Activated naive CD4-positive, alpha-beta T cell treated with anti-CD3 and anti-CD28 coated beads, Interleukin-2, amount 50 U/mL, for 72 hours (primary cell): ENCODE measurements around the gene GALNT2. TPM values are rescaled to one million over a fixed set of nuclear protein-coding genes. Genes with fewer than 3 reads are reported as not detected.
A peak's percentile ranks its signal among the peaks of the same experiment; 100 is the strongest.

Source experiments
- ATAC-seq, 2 donors: fragments of 150-1000 bp; cut with Tn5 transposase; 2 replicates each; pipeline ENCODE4 v1.10.0; 2021; ENCODE audit warnings: mild to moderate bottlenecking in 2 of 2, moderate library complexity in 2 of 2
- DNase-seq, 2 donors: peaks; one replicate each; pipeline ENCODE4 v3.0.0; 2021 to 2022; ENCODE audit warnings: low spot score in 2 of 2
- H3K27ac Mint-ChIP-seq, 2 donors: one replicate each; pipeline ENCODE4 v1.8.0; 2022; ENCODE audit warnings: mild to moderate bottlenecking in 2 of 2, mixed read lengths in 2 of 2
- H3K36me3 Mint-ChIP-seq, 2 donors: one replicate each; pipeline ENCODE4 v1.8.0; 2022; ENCODE audit warnings: mixed read lengths in 2 of 2
- H3K9me3 Mint-ChIP-seq, 2 donors: one replicate each; pipeline ENCODE4 v1.8.0; 2022; ENCODE audit warnings: mixed read lengths in 2 of 2
- total RNA-seq, 2 donors: library from RNA; stranded (reverse); gene quantifications; one replicate each; pipeline ENCODE4 v1.2.3, GENCODE V29; 2022

Gene GALNT2
- total RNA-seq, 2 donors from 2014 or later: 58.9 to 88.0 TPM

GRCh38 chr1:230124186-230125128 is 57.4 kb downstream of the GALNT2 start:
- H3K9me3 Mint-ChIP-seq: no peaks in the 10 kb centered on the region
- peak overlapping the region; percentile 71 to 87 for H3K27ac Mint-ChIP-seq
- H3K36me3 Mint-ChIP-seq: peaks cover 0 to 15% of the 10 kb centered on the region in 2 donors
- DNase-seq (no peak), ATAC-seq (no peak)

- Mint-ChIP-seq H3K27ac (no peak overlapping the region), H3K9me3 (no peaks in the 10 kb centered on the region), H3K36me3 (peaks cover 0 to 18% of the 10 kb centered on the region in 2 donors)
- ATAC-seq (no peak), DNase-seq (no peak)
Measured at GRCh38 chr1:230125141-230125540, 58.1 kb downstream of the GALNT2 start.

DNA sequence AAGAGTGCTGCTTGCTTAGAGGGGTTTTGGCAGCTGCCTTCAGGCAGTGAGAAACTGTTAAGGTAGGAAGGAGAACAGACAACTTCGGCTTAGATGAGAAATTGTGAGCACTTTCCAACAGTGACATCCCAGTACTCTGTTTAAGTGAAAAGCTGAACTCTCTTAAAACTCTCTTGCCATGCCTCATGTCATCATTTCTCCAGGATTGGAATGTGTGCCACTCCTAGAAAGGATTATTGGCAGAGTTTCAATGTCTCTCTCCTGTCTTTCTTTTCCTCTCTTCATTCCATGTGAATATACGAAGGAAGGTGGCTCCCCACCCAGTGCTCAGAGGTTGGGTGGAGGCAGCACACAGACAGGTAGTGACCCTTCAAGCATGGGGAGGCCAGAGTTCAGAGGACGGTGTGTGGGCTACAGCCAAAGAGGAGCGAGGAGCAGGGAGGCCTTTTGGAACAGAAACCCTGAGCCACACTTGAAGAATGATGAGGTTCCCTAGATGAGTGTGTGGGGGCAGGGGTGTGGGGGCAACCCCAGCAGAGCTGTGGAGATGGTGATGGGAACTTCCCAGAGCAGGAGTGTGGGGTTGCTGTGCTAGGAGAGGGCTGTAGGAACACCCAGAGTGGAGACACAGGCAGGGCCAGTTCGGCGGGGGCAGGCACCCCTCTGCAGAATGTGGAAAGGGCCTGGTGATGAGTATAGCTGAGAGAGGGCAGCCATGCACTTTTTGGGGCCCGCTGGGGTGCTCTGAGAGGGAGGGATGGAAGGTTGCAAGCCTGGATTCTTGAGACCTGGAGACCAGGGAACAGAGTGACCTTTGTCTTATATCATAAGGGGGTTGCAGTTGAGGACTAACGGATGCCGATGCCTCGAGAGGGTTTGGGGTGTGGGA is 58.8 kb downstream of the GALNT2 start:
- DNase-seq: peak; percentile 32 to 65
- Mint-ChIP-seq H3K36me3 (peaks cover 0 to 13% of the 10 kb centered on the region in 2 donors), H3K9me3 (no peaks in the 10 kb centered on the region), H3K27ac (peak overlapping the region; percentile 57 to 86)
- peak; percentile 47 to 73 for ATAC-seq

- peak in 1 of 2 donors; percentile 11 for ATAC-seq
- Mint-ChIP-seq H3K27ac (peak overlapping the region; percentile 57 to 86), H3K9me3 (no peaks in the 10 kb centered on the region), H3K36me3 (peaks cover 0 to 6% of the 10 kb centered on the region in 2 donors)
- no peak for DNase-seq
Measured at GRCh38 chr1:230126529-230127104, 59.6 kb downstream of the GALNT2 start.

DNA sequence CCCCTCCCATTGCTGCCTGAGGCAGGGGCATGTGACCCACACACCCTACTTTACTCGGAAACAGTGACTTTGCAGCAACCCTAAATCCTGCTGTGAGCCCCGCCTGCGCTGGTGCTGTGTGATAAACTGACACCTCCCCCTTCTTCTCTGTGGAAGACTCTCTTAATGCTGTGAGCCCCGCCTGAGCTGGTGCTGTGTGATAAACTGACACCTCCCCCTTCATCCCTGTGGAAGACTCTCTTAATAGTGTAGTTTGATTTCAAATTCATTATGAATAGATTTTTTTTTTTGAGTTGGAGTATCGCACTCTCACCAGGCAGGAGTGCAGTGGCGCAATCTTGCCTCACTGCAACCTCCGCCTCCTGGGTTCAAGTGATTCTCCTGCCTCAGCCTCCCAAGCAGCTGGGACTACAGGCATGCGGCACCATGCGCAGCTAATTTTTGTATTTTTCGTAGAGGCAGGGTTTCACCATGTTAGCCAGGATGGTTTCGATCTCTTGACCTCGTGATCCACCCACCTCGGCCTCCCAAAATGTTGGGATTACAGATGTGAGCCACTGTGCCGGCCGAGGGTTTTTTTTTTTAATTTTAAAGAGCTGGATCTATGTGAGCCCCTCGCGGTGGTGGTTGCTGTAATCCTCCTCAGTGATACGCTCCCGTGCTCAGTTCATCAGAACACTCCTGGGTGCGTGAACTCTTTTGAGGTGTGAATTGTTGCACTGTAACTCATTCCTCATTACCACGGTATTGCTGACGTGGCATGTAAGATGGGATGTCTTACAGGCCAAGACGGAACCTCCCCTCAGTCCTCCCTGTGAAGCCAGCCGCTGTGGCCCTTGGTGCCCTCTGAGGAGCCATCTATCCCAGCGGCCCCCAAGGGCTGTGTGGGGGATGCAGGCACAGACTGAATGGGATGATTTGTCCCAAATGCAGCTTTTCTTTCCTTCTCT is 60.3 kb downstream of the GALNT2 start:
- Mint-ChIP-seq H3K9me3 (no peaks in the 10 kb centered on the region), H3K36me3 (peaks cover 0 to 6% of the 10 kb centered on the region in 2 donors), H3K27ac (peak overlapping the region; percentile 57 to 86)
- ATAC-seq (peak; percentile 67 to 77), DNase-seq (peak; percentile 61 to 65)

- peaks cover 0 to 6% of the 10 kb centered on the region in 2 donors for H3K36me3 Mint-ChIP-seq
- H3K27ac Mint-ChIP-seq: no peak overlapping the region
- no peak for ATAC-seq
- H3K9me3 Mint-ChIP-seq: no peaks in the 10 kb centered on the region
- no peak for DNase-seq
Measured at GRCh38 chr1:230128569-230129285, 61.7 kb downstream of the GALNT2 start.

DNA sequence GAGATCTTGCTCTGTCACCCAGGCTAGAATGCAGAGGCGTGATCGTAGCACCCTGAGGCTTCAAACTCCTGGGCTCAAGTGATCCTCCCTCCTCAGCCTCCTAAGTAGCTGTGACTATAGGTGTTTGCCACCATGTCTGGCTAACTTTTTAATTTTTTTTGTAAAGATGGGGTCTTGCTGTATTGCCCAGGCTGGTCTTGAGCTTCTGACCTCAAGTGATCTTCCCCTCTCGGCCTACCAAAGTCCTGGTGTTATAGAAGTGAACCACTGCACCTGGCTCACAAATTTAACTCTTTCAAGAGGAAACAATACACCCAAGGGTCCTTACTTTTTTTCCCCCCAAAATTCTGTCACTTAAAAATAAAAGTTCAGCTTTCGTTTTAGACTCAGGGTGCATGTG is 62.3 kb downstream of the GALNT2 start:
- H3K36me3 Mint-ChIP-seq: peaks cover 0 to 6% of the 10 kb centered on the region in 2 donors
- H3K9me3 Mint-ChIP-seq: no peaks in the 10 kb centered on the region
- no peak for ATAC-seq
- no peak for DNase-seq
- no peak overlapping the region for H3K27ac Mint-ChIP-seq

GRCh38 chr1:230130172-230130944 is 63.3 kb downstream of the GALNT2 start:
- DNase-seq: no peak
- ATAC-seq: no peak
- Mint-ChIP-seq H3K27ac (no peak overlapping the region), H3K36me3 (peaks cover 0 to 6% of the 10 kb centered on the region in 2 donors), H3K9me3 (no peaks in the 10 kb centered on the region)

DNA sequence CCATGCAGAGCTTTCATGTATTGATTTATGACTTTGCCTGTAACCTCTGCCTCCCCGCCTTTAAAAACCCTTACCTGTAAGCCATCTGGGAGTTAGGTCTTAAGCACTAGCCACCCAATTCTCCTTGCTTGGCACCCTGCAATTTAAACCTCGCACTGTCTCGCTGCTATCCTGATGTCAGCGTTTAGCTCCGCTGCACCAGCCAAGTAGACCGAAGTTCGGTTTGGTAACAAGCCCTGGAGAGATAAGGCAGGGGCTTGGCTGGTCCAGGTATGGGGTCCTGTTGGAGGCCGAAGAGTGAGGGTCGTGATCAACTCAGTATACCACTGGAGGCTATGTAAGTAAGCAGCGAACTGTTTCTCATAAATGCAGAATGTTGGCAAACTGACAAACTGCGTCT is 64.4 kb downstream of the GALNT2 start:
- no peaks in the 10 kb centered on the region for H3K9me3 Mint-ChIP-seq
- DNase-seq (no peak), ATAC-seq (no peak)
- H3K27ac Mint-ChIP-seq: peak overlapping the region in 1 of 2 donors; percentile 22
- H3K36me3 Mint-ChIP-seq: peaks cover 0 to 6% of the 10 kb centered on the region in 2 donors

GRCh38 chr1:230132758-230133157 is 65.7 kb downstream of the GALNT2 start:
- no peak for ATAC-seq
- H3K9me3 Mint-ChIP-seq: no peaks in the 10 kb centered on the region
- H3K36me3 Mint-ChIP-seq: peaks cover 0 to 6% of the 10 kb centered on the region in 2 donors
- no peak for DNase-seq
- no peak overlapping the region for H3K27ac Mint-ChIP-seq

DNA sequence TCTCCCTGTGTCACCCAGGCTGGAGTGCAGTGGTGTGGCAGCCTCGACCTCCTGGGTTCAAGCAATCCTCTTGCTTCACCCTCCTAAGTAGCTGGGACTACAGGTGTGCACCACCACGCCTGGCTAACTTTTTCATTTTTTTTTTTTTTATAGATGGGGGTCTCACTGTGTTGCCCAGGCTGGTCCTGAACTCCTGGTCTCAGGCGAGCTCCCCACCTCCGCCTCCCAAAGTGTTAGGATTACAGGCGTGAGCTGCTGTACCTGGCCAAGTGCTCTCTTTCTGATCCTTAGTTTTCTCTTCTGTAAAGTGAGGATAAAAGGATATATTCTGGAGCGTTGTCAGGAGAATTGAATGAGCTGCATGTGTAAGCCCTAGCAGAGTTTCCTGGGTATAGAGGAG is 68.7 kb downstream of the GALNT2 start:
- DNase-seq: no peak
- no peaks in the 10 kb centered on the region for H3K36me3 Mint-ChIP-seq
- no peak for ATAC-seq
- no peaks in the 10 kb centered on the region for H3K9me3 Mint-ChIP-seq
- H3K27ac Mint-ChIP-seq: peak overlapping the region in 1 of 2 donors; percentile 80

GRCh38 chr1:230136453-230137336 is 69.7 kb downstream of the GALNT2 start:
- H3K9me3 Mint-ChIP-seq: no peaks in the 10 kb centered on the region
- no peaks in the 10 kb centered on the region for H3K36me3 Mint-ChIP-seq

DNA sequence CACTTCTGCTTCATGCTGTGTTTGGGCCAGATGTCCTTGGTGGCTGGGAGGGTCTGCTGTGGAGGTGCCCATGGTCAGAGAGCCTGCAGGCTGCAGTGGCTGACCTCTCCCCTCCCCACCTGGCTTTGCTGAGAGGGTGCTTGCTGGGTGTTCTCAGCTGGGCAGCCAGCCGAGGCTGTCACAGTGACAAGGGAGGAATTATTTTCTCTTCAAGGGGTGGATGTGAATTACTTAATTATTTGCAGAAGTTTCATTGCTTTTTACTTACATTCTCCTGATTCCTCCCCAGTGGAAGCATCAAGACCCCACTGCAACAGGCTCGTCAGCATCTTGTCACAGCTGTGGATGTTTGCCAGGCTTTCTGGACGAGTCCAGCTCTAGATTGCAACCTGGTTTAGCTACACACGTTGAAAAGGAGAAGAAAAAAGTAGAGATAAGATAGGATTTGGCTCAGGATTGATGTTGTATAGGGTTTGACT is 70.3 kb downstream of the GALNT2 start:
- Mint-ChIP-seq H3K36me3 (no peaks in the 10 kb centered on the region), H3K9me3 (no peaks in the 10 kb centered on the region), H3K27ac (peak overlapping the region in 1 of 2 donors; percentile 12)
- ATAC-seq (no peak), DNase-seq (no peak)

More at GRCh38 chr1:230136453-230137336, 69.7 kb downstream of the GALNT2 start:
- H3K27ac Mint-ChIP-seq: no peak overlapping the region
- ATAC-seq: no peak
- no peak for DNase-seq
